A549 treated with Mapracorat at 1 μM for 4 hours (cell line): ENCODE measurements around the gene TRIM9. TPM values are rescaled to one million over a fixed set of nuclear protein-coding genes. Genes with fewer than 3 reads are reported as not detected.

Source experiments
- total RNA-seq: library from RNA; stranded (reverse); fragments of 200-300 nt; extraction: Qiagen RNA extraction; gene quantifications from 5 replicates; pipeline ENCODE4 v1.2.3, GENCODE V29; 2022

The TRIM9 gene
- total RNA-seq = 8.0 to 13.7 TPM (median 12.5 TPM) in 5 replicates

GRCh38 chr14:51094901-51095853, at the start of gene TRIM9:
Gene TRIM9 (minus strand): TSS chr14:51095105. CDS start chr14:51094939, 166 bp downstream.

GRCh38 chr14:50943943-50944646, 150.8 kb downstream of the TRIM9 start, which contains the start of gene PYGL:
Gene PYGL (minus strand): TSS chr14:50944483. CDS start chr14:50944403, 80 bp downstream.

Other genes with a start within 250 kb of the TRIM9 start
- not detected in 5 replicates for gene ABHD12B, start 223.1 kb downstream of the TRIM9 start, total RNA-seq
- gene PYGL, start 150.6 kb downstream of the TRIM9 start, total RNA-seq = 116 to 164 TPM (median 151 TPM) in 5 replicates
- 33.3 to 49.8 TPM (median 38.2 TPM) in 5 replicates for gene TMX1, start 145.1 kb upstream of the TRIM9 start, total RNA-seq